ENCODE data around the gene KIT. TPM values are rescaled to one million over a fixed set of nuclear protein-coding genes. Genes with fewer than 3 reads are reported as not detected.

KIT gene
- total RNA-seq, 1 donor from 2014 or later: 14.5 TPM

GRCh38 chr4:54723220-54723619, 65.5 kb downstream of the KIT start:
- Mint-ChIP-seq H3K4me1 (no peaks in the 10 kb centered on the region), H3K27me3 (ENCODE audit: low read depth) (no peaks in the 10 kb centered on the region), H3K4me3 (no peak overlapping the region), H3K9me3 (no peaks in the 10 kb centered on the region), H3K36me3 (ENCODE audit: low read depth) (no peaks in the 10 kb centered on the region), H3K27ac (ENCODE audit: unreplicated experiment) (no peak overlapping the region)
- no peak for TF ChIP-seq CTCF (conservative IDR thresholded peaks at IDR 0.05)
- no peak for DNase-seq (ENCODE audit: low read depth, low spot score)

- TF ChIP-seq CTCF (conservative IDR thresholded peaks at IDR 0.05): no peak
- no peaks in the 10 kb centered on the region for H3K9me3 Mint-ChIP-seq
Observed at GRCh38 chr4:54723820-54724219, 66.1 kb downstream of the KIT start.

DNA sequence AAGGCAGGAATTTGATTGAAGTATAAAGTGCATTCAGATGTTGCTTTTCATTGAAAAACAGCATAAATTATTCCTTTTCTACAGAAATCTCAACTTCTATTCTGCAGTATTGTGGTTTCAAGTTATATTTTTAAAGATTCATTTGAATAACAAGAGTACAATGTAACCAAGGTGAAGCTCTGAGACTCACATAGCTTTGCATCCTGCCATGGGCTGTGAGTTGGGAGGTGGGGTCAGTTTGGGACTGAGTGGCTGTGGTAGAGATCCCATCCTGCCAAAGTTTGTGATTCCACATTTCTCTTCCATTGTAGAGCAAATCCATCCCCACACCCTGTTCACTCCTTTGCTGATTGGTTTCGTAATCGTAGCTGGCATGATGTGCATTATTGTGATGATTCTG, 69.2 kb downstream of the KIT start:
- H3K4me3 Mint-ChIP-seq: no peak overlapping the region
- DNase-seq (ENCODE audit: low read depth, low spot score): no peak
- no peak overlapping the region for H3K27ac Mint-ChIP-seq (ENCODE audit: unreplicated experiment)
- no peak for TF ChIP-seq CTCF (conservative IDR thresholded peaks at IDR 0.05)
- no peaks in the 10 kb centered on the region for H3K4me1 Mint-ChIP-seq
- no peaks in the 10 kb centered on the region for H3K9me3 Mint-ChIP-seq
- H3K36me3 Mint-ChIP-seq (ENCODE audit: low read depth): peaks cover 10% of the 10 kb centered on the region
- H3K27me3 Mint-ChIP-seq (ENCODE audit: low read depth): no peaks in the 10 kb centered on the region

More at GRCh38 chr4:54723820-54724219, 66.1 kb downstream of the KIT start:
- no peaks in the 10 kb centered on the region for H3K4me1 Mint-ChIP-seq
- no peaks in the 10 kb centered on the region for H3K27me3 Mint-ChIP-seq (ENCODE audit: low read depth)
- no peaks in the 10 kb centered on the region for H3K36me3 Mint-ChIP-seq (ENCODE audit: low read depth)
- no peak overlapping the region for H3K27ac Mint-ChIP-seq (ENCODE audit: unreplicated experiment)
- DNase-seq (ENCODE audit: low read depth, low spot score): no peak
- H3K4me3 Mint-ChIP-seq: no peak overlapping the region

GRCh38 chr4:54727346-54727745, 69.6 kb downstream of the KIT start:
- Mint-ChIP-seq H3K27me3 (ENCODE audit: low read depth) (no peaks in the 10 kb centered on the region), H3K9me3 (no peaks in the 10 kb centered on the region), H3K27ac (ENCODE audit: unreplicated experiment) (no peak overlapping the region), H3K4me1 (no peaks in the 10 kb centered on the region), H3K36me3 (ENCODE audit: low read depth) (peaks cover 13% of the 10 kb centered on the region), H3K4me3 (no peak overlapping the region)
- TF ChIP-seq CTCF (conservative IDR thresholded peaks at IDR 0.05): no peak
- no peak for DNase-seq (ENCODE audit: low read depth, low spot score)

DNA sequence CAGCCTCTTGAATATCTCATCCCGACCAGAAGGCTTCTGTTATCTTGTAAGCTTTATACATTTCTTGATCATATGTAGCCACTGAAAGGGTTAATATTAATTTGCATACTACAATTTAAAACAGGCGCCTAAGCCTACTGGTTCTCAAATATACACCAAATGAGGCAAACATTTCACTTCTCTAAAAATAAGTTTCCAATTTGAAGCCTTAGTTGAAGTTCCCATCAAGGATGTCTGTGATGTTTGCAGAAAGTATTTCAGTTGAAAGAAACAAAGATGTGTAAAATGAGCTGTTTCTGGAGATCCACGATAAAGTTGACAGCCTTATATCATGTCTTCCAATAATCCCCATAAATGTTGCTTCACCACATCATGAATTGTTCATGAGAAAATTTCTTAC, 70.6 kb downstream of the KIT start:
- Mint-ChIP-seq H3K4me1 (no peaks in the 10 kb centered on the region), H3K36me3 (ENCODE audit: low read depth) (peaks cover 20% of the 10 kb centered on the region), H3K27ac (ENCODE audit: unreplicated experiment) (no peak overlapping the region), H3K27me3 (ENCODE audit: low read depth) (no peaks in the 10 kb centered on the region), H3K9me3 (no peaks in the 10 kb centered on the region), H3K4me3 (no peak overlapping the region)
- no peak for DNase-seq (ENCODE audit: low read depth, low spot score)
- no peak for TF ChIP-seq CTCF (conservative IDR thresholded peaks at IDR 0.05)

- H3K4me1 Mint-ChIP-seq: no peaks in the 10 kb centered on the region
- TF ChIP-seq CTCF (conservative IDR thresholded peaks at IDR 0.05): no peak
- peaks cover 26% of the 10 kb centered on the region for H3K36me3 Mint-ChIP-seq (ENCODE audit: low read depth)
- H3K9me3 Mint-ChIP-seq: no peaks in the 10 kb centered on the region
- H3K27me3 Mint-ChIP-seq (ENCODE audit: low read depth): no peaks in the 10 kb centered on the region
- H3K4me3 Mint-ChIP-seq: no peak overlapping the region
- H3K27ac Mint-ChIP-seq (ENCODE audit: unreplicated experiment): no peak overlapping the region
- DNase-seq (ENCODE audit: low read depth, low spot score): no peak
Observed at GRCh38 chr4:54729256-54729655, 71.5 kb downstream of the KIT start.

Data from neural crest cell (in vitro differentiated cells).